Hypothalamus (tissue), 51 donors: ENCODE data around the gene NDUFV1.
"Not testable (repeated sequence)": the region's sequence is repeated elsewhere in the genome, so short reads cannot be mapped to it uniquely, and the experiment has no call there.

Experiments used
- DNase-seq, 51 donors: peaks; one replicate each; lab custom pipeline; 2025; lab: John Stamatoyannopoulos, UW

Gene NDUFV1

GRCh38 chr11:67584881-67585873, 21.6 kb upstream of the NDUFV1 start:
- no peak for DNase-seq

GRCh38 chr11:67585911-67586310, 20.8 kb upstream of the NDUFV1 start:
- DNase-seq: no peak

- no peak for DNase-seq
Observed at GRCh38 chr11:67586568-67587250, 20.0 kb upstream of the NDUFV1 start.

GRCh38 chr11:67588136-67588503, 18.6 kb upstream of the NDUFV1 start:
- DNase-seq: no peak

- not testable (repeated sequence) for DNase-seq
Observed at GRCh38 chr11:67588899-67589415, 17.8 kb upstream of the NDUFV1 start.

- no peak for DNase-seq
Observed at GRCh38 chr11:67592880-67593564, 13.7 kb upstream of the NDUFV1 start.

GRCh38 chr11:67593565-67593905, 13.2 kb upstream of the NDUFV1 start:
- no peak for DNase-seq

- no peak for DNase-seq
Observed at GRCh38 chr11:67594480-67594879, 12.3 kb upstream of the NDUFV1 start.

GRCh38 chr11:67596753-67597300, 9.9 kb upstream of the NDUFV1 start:
- DNase-seq: no peak

GRCh38 chr11:67597458-67597857, 9.3 kb upstream of the NDUFV1 start:
- not testable (repeated sequence) for DNase-seq

- DNase-seq: not testable (repeated sequence)
Observed at GRCh38 chr11:67597963-67598362, 8.8 kb upstream of the NDUFV1 start.

GRCh38 chr11:67599149-67599548, 7.6 kb upstream of the NDUFV1 start:
- DNase-seq: no peak

GRCh38 chr11:67600324-67601029, 6.3 kb upstream of the NDUFV1 start:
- DNase-seq: no peak

GRCh38 chr11:67601098-67601497, 5.6 kb upstream of the NDUFV1 start:
- DNase-seq: no peak

GRCh38 chr11:67604119-67604518, 2.6 kb upstream of the NDUFV1 start:
- not testable (repeated sequence) for DNase-seq

GRCh38 chr11:67604815-67605214, 1.9 kb upstream of the NDUFV1 start:
- DNase-seq: no peak

GRCh38 chr11:67605231-67606011, 1.3 kb upstream of the NDUFV1 start:
- peak in 7 of 51 donors; percentile 16 to 43 (median 19) for DNase-seq

- DNase-seq: no peak
Observed at GRCh38 chr11:67606093-67606491, 644 bp upstream of the NDUFV1 start.

- DNase-seq: no peak
Observed at GRCh38 chr11:67607507-67607906, 771 bp downstream of the NDUFV1 start.
